ENCODE results near the gene DEDD.

DEDD gene

DNA sequence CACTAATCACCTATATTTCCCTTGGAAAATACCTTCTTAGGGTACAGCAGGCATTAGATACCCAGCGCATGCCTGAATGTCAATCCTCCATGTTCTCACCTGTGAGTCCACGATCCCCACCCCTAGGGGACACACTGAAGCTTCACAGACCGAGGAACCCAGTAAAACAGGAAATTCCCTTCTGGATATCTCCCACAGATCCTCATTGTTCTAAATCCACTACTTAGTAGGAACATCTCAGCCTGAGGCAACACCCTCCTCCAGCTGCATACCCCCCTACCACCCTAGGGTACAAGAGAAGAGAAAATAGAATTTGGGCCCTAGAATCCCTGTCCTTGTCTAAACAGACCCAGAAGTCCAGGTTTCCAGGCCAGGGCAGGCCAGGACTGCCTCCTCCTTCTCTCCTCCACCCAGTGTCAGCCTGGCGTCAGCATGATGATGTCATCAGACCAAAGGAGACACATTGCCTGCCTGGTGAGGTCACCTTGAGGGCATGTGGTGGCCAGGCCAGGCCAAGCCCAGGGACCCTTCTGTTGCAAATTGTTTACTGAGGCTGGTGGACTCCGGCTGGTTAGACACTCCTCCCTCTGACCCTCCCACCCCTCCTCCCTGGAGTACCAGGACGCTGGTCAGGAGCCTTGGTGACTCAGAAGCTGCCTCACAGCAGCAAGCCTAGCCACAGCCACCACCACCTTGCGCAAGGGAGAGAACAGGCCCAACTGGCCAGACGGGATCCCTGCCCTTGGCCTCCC, 49.3 kb downstream of the DEDD start:
- Mint-ChIP-seq H3K4me1 (ENCODE audit: low read depth) (peaks cover 7% of the 10 kb centered on the region), H3K4me3 (no peak overlapping the region), H3K27ac (no peak overlapping the region), H3K27me3 (no peaks in the 10 kb centered on the region), H3K9me3 (no peaks in the 10 kb centered on the region), H3K36me3 (ENCODE audit: low read depth) (no peaks in the 10 kb centered on the region)

- Mint-ChIP-seq H3K27ac (no peak overlapping the region), H3K36me3 (ENCODE audit: low read depth) (no peaks in the 10 kb centered on the region), H3K4me3 (no peak overlapping the region), H3K9me3 (no peaks in the 10 kb centered on the region), H3K4me1 (ENCODE audit: low read depth) (peaks cover 7% of the 10 kb centered on the region), H3K27me3 (no peaks in the 10 kb centered on the region)
Observed at GRCh38 chr1:161082483-161082882, 50.0 kb downstream of the DEDD start.

DNA sequence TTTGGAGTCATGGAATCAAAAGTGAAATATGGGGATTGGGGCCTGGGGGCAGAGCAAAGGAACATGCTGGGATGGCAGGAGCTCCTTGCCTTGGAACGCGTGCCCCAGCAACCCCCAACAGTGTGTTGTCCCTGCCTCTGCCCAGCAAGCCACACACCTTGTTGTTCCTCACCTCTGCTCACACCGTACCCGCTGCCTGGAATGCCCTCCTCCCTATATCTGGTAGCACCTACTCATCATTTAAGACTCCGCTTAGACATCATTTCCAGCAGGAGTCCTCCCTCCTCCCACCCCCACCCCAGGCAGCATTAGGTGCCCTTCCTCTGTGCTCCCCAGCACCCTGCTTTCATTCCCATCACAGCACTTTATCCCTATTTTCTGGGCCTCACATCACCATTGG, 50.9 kb downstream of the DEDD start:
- Mint-ChIP-seq H3K4me3 (no peak overlapping the region), H3K4me1 (ENCODE audit: low read depth) (peaks cover 7% of the 10 kb centered on the region), H3K9me3 (no peaks in the 10 kb centered on the region), H3K27ac (no peak overlapping the region), H3K27me3 (no peaks in the 10 kb centered on the region), H3K36me3 (ENCODE audit: low read depth) (no peaks in the 10 kb centered on the region)

DNA sequence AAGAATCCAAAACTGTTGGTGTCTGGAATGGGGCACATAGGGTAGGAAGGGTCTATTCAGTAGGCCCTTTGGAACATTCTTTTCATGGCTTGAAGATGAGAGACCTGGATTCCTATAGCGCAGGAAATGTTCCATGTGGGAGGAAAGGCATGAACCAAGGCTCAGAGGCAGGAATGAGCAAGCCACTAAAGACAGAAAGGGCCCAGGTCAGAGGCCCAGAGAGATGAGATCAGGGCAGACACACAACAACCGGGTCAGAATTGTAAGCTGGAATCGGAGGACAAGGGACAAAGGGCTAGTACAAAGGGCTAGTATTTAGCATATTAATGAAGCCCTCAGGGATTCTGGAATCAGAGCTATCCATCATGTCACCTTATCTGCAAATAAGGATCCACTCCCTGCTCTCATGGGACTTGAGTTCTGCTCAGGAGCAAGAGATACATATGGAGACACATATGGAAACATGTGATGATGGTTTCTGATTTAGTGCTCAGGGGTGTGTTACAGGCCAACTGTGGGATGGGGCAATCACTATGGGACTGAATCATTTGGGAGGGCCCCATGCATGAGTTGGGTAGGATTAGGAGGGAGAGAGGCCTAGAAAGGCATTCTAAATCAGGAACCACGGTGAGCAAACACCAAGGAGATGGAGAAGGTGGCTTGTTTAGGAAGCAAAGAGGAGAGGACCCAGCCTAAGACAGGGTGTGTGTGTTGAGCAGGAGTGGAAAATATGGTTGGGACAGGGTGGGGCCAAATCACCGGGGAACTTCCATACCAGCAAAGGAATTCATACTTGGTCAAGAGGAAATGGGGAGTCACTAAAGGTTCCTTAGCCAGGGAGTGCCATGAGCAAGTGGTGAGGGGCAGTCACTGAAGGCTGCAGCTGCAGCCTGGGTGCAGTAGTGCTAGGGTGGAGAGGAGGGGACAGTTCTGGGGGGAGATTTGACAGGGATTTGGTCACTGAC, 51.7 kb downstream of the DEDD start:
- no peak overlapping the region for H3K27ac Mint-ChIP-seq
- H3K4me3 Mint-ChIP-seq = no peak overlapping the region

GRCh38 chr1:161079436-161080110, 52.9 kb downstream of the DEDD start:
- Mint-ChIP-seq H3K36me3 (ENCODE audit: low read depth) (no peaks in the 10 kb centered on the region), H3K4me1 (ENCODE audit: low read depth) (peaks cover 7% of the 10 kb centered on the region), H3K9me3 (no peaks in the 10 kb centered on the region), H3K27ac (no peak overlapping the region), H3K27me3 (no peaks in the 10 kb centered on the region), H3K4me3 (no peak overlapping the region)

More for the DNA sequence above, 51.7 kb downstream of the DEDD start:
- Mint-ChIP-seq H3K36me3 (ENCODE audit: low read depth) (no peaks in the 10 kb centered on the region), H3K9me3 (no peaks in the 10 kb centered on the region), H3K27me3 (no peaks in the 10 kb centered on the region), H3K4me1 (ENCODE audit: low read depth) (peaks cover 7% of the 10 kb centered on the region)

DNA sequence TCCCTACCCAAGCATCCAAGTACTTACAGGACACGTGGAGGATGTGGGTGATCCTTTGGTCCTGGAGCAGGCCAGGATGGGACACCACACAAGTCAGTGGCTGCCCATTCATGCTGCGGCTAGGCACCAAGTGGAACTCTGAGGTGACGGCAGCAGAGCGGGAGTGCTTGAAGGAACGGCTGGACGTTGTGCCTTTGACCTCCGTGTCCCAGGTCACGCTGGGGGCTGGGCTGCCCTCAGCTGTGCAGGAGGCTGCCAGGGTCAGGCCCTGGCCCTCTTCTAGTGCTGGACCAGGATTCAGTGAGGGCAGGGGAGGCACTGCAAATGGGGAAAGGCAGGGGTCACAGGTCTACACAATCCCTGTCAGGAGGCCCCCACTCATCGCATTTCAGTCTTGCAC, 55.0 kb downstream of the DEDD start:
- no peaks in the 10 kb centered on the region for H3K27me3 Mint-ChIP-seq

DNA sequence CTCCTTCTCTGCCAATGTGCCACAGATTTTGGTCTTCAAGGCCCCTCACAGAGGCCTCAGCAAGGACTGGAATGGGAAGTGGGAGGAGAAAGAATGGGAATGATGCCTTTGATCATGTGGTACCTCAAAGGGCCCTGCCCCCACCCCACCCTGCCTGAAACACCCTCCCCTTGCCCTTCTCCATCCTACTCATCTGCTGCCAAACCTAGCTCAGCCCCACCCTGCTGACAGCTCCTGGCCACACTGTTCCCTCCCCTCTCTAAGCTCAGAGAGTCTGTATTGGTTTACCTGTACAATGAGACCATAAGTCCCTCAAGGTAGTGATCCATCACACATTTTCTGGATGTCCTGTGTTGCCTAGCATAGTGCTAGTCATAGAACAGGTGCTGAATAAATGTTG, 56.1 kb downstream of the DEDD start:
- Mint-ChIP-seq H3K4me1 (ENCODE audit: low read depth) (peaks cover 17% of the 10 kb centered on the region), H3K27ac (no peak overlapping the region)

More for the DNA sequence above, 55.0 kb downstream of the DEDD start:
- Mint-ChIP-seq H3K36me3 (ENCODE audit: low read depth) (no peaks in the 10 kb centered on the region), H3K4me1 (ENCODE audit: low read depth) (peaks cover 7% of the 10 kb centered on the region), H3K4me3 (no peak overlapping the region), H3K9me3 (no peaks in the 10 kb centered on the region), H3K27ac (no peak overlapping the region)

DNA sequence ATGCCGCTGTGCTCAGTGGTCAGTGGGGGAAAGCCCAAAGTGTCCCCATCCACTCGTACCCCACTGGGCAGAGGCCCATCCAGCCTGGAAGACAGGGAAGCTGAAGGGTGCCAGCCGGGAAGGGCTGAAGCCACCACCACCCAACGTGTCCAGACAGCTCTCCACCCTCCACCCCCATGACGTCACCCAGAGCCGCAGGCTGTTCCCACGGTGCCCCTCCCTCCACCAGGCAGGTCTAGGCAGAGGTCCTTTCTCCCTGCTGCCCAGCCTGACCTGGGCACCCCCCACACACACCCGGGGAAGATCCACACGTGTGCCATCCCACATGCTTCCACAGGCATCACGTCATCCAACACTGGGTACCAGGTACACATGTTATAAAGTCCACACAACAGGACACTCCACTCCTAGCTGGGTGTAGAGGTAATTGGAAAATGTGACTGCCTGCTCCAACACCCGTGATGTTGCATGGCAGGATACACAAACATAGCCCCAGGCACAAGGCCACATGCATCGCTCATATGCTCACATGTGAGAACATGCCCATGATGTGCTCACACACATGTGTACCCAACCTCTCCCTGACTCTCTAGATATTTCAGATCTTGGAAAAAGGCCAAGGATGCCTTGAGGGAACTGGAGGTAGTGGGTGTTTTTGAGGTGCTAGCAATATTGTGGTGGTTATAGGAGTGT, 57.6 kb downstream of the DEDD start:
- Mint-ChIP-seq H3K27ac (no peak overlapping the region), H3K4me3 (no peak overlapping the region), H3K9me3 (no peaks in the 10 kb centered on the region), H3K27me3 (no peaks in the 10 kb centered on the region), H3K36me3 (ENCODE audit: low read depth) (no peaks in the 10 kb centered on the region), H3K4me1 (ENCODE audit: low read depth) (peaks cover 26% of the 10 kb centered on the region)

More for the DNA sequence above, 56.1 kb downstream of the DEDD start:
- Mint-ChIP-seq H3K4me3 (no peak overlapping the region), H3K27me3 (no peaks in the 10 kb centered on the region), H3K36me3 (ENCODE audit: low read depth) (no peaks in the 10 kb centered on the region), H3K9me3 (no peaks in the 10 kb centered on the region)

DNA sequence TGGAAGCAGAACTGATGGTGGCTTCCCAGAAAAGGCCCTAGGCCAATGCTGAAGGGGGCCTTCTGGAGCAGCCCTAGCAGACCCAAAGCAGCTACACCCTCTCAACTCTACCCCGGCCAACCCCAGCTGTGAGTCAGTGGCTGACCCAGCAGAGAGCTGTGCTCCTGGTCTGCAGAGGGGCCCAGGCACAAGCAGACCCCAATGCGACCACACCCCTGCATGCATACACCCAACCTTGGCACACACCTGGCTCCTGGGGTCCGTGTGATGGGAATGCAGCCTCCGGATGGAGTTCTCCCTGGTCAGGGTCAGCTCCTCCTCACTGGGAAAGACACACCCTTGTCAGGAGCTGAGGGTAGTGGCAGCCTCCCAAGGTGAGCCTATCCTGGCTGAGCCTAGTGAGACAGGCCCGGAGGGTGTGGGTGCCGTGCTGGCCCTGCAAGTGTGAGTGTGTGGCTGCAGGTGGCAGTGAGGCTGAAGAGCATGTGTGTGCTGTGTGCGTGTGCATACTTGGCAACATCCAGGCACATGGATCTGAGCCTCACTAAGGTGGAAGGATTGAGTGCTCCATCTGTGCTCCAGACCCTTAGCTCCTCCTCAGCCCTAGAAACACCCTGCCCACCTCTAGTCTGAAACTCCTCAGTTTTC, 58.9 kb downstream of the DEDD start:
- Mint-ChIP-seq H3K9me3 (no peaks in the 10 kb centered on the region), H3K27ac (no peak overlapping the region), H3K36me3 (ENCODE audit: low read depth) (peaks cover 10% of the 10 kb centered on the region), H3K4me3 (no peak overlapping the region), H3K4me1 (ENCODE audit: low read depth) (peaks cover 26% of the 10 kb centered on the region), H3K27me3 (no peaks in the 10 kb centered on the region)

- Mint-ChIP-seq H3K4me1 (ENCODE audit: low read depth) (peaks cover 31% of the 10 kb centered on the region), H3K9me3 (no peaks in the 10 kb centered on the region), H3K27ac (no peak overlapping the region), H3K27me3 (no peaks in the 10 kb centered on the region), H3K36me3 (ENCODE audit: low read depth) (peaks cover 13% of the 10 kb centered on the region), H3K4me3 (no peak overlapping the region)
Observed at GRCh38 chr1:161072751-161073449, 59.6 kb downstream of the DEDD start.

DNA sequence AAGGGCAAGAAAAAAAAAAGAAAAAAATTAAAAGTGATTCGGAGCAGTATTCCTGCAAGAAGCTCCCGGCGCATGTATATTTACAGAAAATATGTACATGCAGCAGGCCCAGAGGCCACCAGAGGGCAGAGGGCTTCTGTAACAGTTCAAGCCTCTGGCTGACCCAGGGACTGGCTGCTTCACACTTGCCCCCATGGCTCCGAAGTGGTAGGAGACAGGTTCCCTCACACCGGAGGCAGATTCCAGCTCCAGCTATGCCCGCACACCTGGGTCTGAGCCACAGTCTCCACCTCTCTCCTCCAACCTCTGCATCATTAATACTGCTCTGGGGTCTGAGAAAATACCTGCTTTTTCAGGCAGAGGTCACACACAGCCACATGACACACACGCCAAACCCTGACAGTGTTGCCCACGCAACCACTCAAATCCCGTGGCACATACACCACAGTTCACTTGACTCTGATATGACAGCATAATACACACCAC, 60.5 kb downstream of the DEDD start:
- Mint-ChIP-seq H3K4me3 (no peak overlapping the region), H3K27me3 (no peaks in the 10 kb centered on the region), H3K9me3 (no peaks in the 10 kb centered on the region), H3K27ac (peak overlapping the region; percentile 19), H3K4me1 (ENCODE audit: low read depth) (peaks cover 41% of the 10 kb centered on the region), H3K36me3 (ENCODE audit: low read depth) (peaks cover 23% of the 10 kb centered on the region)
